Measurements from ENCODE around the gene TIMP2. TPM values are rescaled to one million over a fixed set of nuclear protein-coding genes. Genes with fewer than 3 reads are reported as not detected.

TIMP2 gene
- total RNA-seq, 1 experiment from 2014 or later, result 29.0 TPM

GRCh38 chr17:78973196-78973595, 48.0 kb upstream of the TIMP2 start:
- no peak overlapping the region for H3K4me2 ChIP-seq (ENCODE audit: insufficient read depth, insufficient read length, low read length)
- H2BK5ac ChIP-seq (ENCODE audit: insufficient read length, low read length), result no peak overlapping the region
- H4K91ac ChIP-seq (ENCODE audit: insufficient read length, low read depth, low read length), result no peak overlapping the region
- no peaks in the 10 kb centered on the region for H3K79me1 ChIP-seq (ENCODE audit: insufficient read depth, low read depth, low read length, poor library complexity, severe bottlenecking)
- no peak overlapping the region for H3K4me3 Mint-ChIP-seq
- H3K56ac ChIP-seq (ENCODE audit: insufficient read length, low read depth, low read length), result no peak overlapping the region
- H3K9ac ChIP-seq (ENCODE audit: extremely low read depth, insufficient read length, low read length), result no peak overlapping the region
- peak; percentile 72 for DNase-seq
- H2AFZ ChIP-seq (ENCODE audit: low read length), result no peak overlapping the region
- no peak overlapping the region for H3K27ac Mint-ChIP-seq
- WGBS (ENCODE audit: extremely low coverage, insufficient read length, low lambda C conversion rate), result no CpG with 5 or more reads among the region's 11 CpGs
- no peak overlapping the region for H2BK15ac ChIP-seq (ENCODE audit: low read depth, low read length)
- no peak for TF ChIP-seq CTCF (conservative IDR thresholded peaks at IDR 0.05)
- H3T11ph ChIP-seq (ENCODE audit: low read length), result no peak overlapping the region
- no peaks in the 10 kb centered on the region for H3K23me2 ChIP-seq (ENCODE audit: insufficient read length, low read depth, low read length, poor library complexity, severe bottlenecking)
- H3K36me3 Mint-ChIP-seq (ENCODE audit: insufficient read depth in 1 of 3, low read depth in 3 of 3), result peaks cover 0 to 30% (median 15%) of the 10 kb centered on the region in 3 experiments; a peak in 6 of 7 replicates
- no peak overlapping the region for H3K18ac ChIP-seq (ENCODE audit: insufficient read length, low read depth, low read length)
- H4K5ac ChIP-seq (ENCODE audit: insufficient read length, low read depth, low read length), result no peak overlapping the region
- no peak overlapping the region for H2BK20ac ChIP-seq (ENCODE audit: low read depth, low read length, poor library complexity, severe bottlenecking)
- H3K9me3 Mint-ChIP-seq, result no peaks in the 10 kb centered on the region
- no peak overlapping the region for H4K8ac ChIP-seq (replicated peaks; ENCODE audit: insufficient read length, low read depth, low read length)
- H3K4me1 Mint-ChIP-seq, result peaks cover 13 to 31% of the 10 kb centered on the region in 2 experiments
- no peak overlapping the region for H2BK12ac ChIP-seq (ENCODE audit: insufficient read length, low read depth, low read length)
- no peaks in the 10 kb centered on the region for H3K4me1 ChIP-seq (ENCODE audit: insufficient read depth, low read length)
- H2AK5ac ChIP-seq (ENCODE audit: insufficient read length, low read length), result no peak overlapping the region
- no peak overlapping the region for H3K23ac ChIP-seq (ENCODE audit: insufficient read length, low read depth, low read length)
- no peak overlapping the region for H3K27ac ChIP-seq (ENCODE audit: insufficient read length, low read depth, low read length)
- no peak overlapping the region for H2BK120ac ChIP-seq (ENCODE audit: low read depth, low read length, poor library complexity, severe bottlenecking)
- H3K79me2 ChIP-seq (ENCODE audit: insufficient read depth, low read length), result no peaks in the 10 kb centered on the region
- H3K27me3 Mint-ChIP-seq (ENCODE audit: low read depth), result no peaks in the 10 kb centered on the region; the same call in 1 of the 2 replicates
- H4K20me1 ChIP-seq (ENCODE audit: control insufficient read depth, insufficient read depth, insufficient read length), result no peaks in the 10 kb centered on the region
- no peaks in the 10 kb centered on the region for H3K9me3 ChIP-seq (ENCODE audit: control insufficient read depth, low read depth, low read length)
- no peaks in the 10 kb centered on the region for H3K27me3 ChIP-seq (ENCODE audit: insufficient read depth, low read length)
- no peak overlapping the region for H3K14ac ChIP-seq (ENCODE audit: insufficient read depth, low read length)
- no peak overlapping the region for H3K4ac ChIP-seq (ENCODE audit: low read depth, low read length)

Measured in H9 (cell line).